NOMO-1 treated with dmso at 0.1 percent for 144 hours (cell line): ENCODE data around the gene LRRC3C.

ENCODE experiments used
- DNase-seq: peaks from one replicate; lab custom pipeline; 2025; ENCODE audit not compliant: unreplicated experiment; lab: John Stamatoyannopoulos, UW

LRRC3C gene

GRCh38 chr17:39923836-39924690 is 3.5 kb upstream of the LRRC3C start:
- DNase-seq: no peak

- no peak for DNase-seq
These were observed 2.9 kb upstream of the LRRC3C start for GRCh38 chr17:39924691-39925055.

GRCh38 chr17:39925282-39926134 is 2.0 kb upstream of the LRRC3C start:
- no peak for DNase-seq

- no peak for DNase-seq
These were observed 1.4 kb upstream of the LRRC3C start for GRCh38 chr17:39926135-39926587.

- DNase-seq: peak; percentile 3
These were observed 888 bp upstream of the LRRC3C start for GRCh38 chr17:39926588-39927100.

- no peak for DNase-seq
These were observed 661 bp downstream of the LRRC3C start for GRCh38 chr17:39927929-39928857.

GRCh38 chr17:39928858-39929645 is 1.5 kb downstream of the LRRC3C start:
- DNase-seq: peak; percentile 81

GRCh38 chr17:39929646-39930407 is 2.3 kb downstream of the LRRC3C start:
- DNase-seq: no peak

GRCh38 chr17:39933912-39934311 is 6.4 kb downstream of the LRRC3C start:
- no peak for DNase-seq

- no peak for DNase-seq
These were observed 6.8 kb downstream of the LRRC3C start for GRCh38 chr17:39934324-39934723.

- no peak for DNase-seq
These were observed 8.4 kb downstream of the LRRC3C start for GRCh38 chr17:39935909-39936308.

GRCh38 chr17:39937447-39937846 is 9.9 kb downstream of the LRRC3C start:
- no peak for DNase-seq

- DNase-seq: no peak
These were observed 10.8 kb downstream of the LRRC3C start for GRCh38 chr17:39938140-39938869.

GRCh38 chr17:39939106-39939505 is 11.6 kb downstream of the LRRC3C start:
- no peak for DNase-seq

- peak; percentile 22 for DNase-seq
These were observed 12.3 kb downstream of the LRRC3C start for GRCh38 chr17:39939588-39940419.

GRCh38 chr17:39943702-39944392 is 16.3 kb downstream of the LRRC3C start:
- DNase-seq: no peak

GRCh38 chr17:39944393-39944711 is 16.8 kb downstream of the LRRC3C start:
- no peak for DNase-seq
